AG10803 (cell line): ENCODE measurements around the gene ESF1.

Source experiments
- DNase-seq: peaks from one replicate; pipeline ENCODE4 v3.0.0; 2010; ENCODE audit warnings: low read depth
- H3K4me3 ChIP-seq: 2 replicates; pipeline ENCODE4 v1.5.1; 2011; ENCODE audit warnings: mild to moderate bottlenecking, low read length, control low read depth
- CTCF ChIP-seq: conservative IDR thresholded peaks from 2 replicates; pipeline ENCODE4 v1.5.1; 2011; ENCODE audit warnings: mild to moderate bottlenecking, low read length, control low read depth, inconsistent platforms

Gene ESF1

DNA sequence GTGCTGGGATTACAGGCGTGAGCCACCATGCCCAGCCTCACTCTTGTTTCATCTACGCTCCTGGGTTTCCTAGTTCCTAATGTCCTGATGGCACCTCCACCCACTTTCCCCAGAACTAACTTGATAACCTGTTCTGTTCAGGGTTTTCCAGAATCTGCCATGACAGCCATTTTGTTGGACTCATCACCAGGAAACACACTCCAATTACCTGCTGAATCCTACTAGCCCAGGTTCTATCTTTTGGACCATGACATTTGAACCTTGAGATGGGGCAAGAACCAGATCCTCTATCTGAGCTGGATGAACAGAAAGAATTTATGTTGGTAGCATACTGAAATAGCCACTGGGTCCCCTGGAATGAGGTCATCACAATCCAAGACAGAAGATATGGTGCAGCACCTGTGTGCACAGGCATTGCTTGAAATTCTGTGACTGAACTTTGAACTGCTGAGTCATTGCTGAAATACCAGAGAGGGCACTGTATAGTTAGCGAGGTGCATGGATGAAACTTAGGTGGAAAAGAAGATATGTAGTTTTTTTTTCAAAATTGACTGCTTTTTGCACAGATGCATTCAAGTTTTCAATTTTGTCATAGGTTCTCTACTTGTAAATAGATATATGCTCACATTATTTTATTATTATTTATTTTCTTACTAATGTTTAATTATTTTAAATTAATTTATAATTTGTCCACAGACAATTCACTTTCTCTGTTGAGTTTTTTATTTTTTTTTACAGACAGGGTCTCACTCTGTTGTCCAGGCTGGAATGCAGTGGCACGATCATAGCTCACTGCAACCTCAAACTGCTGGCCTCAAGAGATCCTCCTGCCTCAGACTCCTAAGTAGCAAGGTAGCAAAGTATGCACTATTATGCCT, 103.2 kb downstream of the ESF1 start:
- H3K4me3 ChIP-seq = no peak overlapping the region
- TF ChIP-seq CTCF = no peak
- DNase-seq = no peak

- DNase-seq = no peak
- H3K4me3 ChIP-seq = no peak overlapping the region
- no peak for TF ChIP-seq CTCF
These were observed 105.8 kb downstream of the ESF1 start for GRCh38 chr20:13678944-13679343.

- no peak overlapping the region for H3K4me3 ChIP-seq
- DNase-seq = no peak
- TF ChIP-seq CTCF = no peak
These were observed 107.5 kb downstream of the ESF1 start for GRCh38 chr20:13677241-13677640.

GRCh38 chr20:13676682-13677081, 108.0 kb downstream of the ESF1 start:
- H3K4me3 ChIP-seq = no peak overlapping the region
- TF ChIP-seq CTCF = no peak
- no peak for DNase-seq

DNA sequence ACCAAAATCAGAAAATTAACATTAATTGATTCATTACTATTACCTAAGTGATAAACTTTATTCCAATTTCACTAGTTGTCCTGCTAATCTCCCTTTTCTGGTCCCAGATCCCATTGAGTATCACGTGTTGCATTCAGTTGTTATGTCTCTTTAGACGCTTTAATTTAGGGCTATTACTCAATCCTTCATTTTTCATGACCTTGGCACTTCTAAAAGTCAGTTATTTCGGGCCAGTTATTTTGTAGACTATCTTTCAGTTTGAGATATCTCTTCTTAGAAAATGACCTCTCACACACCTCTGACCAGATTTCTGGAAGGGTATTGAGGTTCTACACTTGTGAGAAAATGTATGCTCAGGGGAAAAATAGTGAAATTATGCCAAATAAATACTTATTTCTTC, 112.0 kb downstream of the ESF1 start:
- TF ChIP-seq CTCF = no peak
- DNase-seq = no peak
- no peak overlapping the region for H3K4me3 ChIP-seq

GRCh38 chr20:13671916-13672378, 112.8 kb downstream of the ESF1 start:
- peak; percentile 67 for DNase-seq
- no peak for TF ChIP-seq CTCF
- H3K4me3 ChIP-seq = no peak overlapping the region

DNA sequence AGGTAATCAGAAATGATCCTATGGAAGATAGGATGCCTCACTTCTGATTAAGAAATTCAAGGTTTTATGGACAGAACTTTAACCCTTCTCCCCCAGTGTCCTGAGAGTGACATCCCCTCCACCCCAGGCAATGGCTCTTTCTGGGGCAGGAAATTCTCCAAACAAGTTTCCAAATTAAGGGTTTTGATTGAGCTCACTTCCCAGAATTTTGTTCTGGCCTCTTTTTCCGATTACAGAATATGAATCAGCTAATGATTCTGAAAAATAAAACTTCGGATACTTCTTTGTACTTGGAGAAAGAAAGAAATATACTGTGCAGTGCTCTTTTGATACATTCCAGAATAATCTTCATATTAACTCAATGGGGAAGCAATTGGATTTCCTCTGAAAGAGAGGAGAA, 113.2 kb downstream of the ESF1 start:
- no peak for TF ChIP-seq CTCF
- H3K4me3 ChIP-seq = no peak overlapping the region

More for the DNA sequence above, 113.2 kb downstream of the ESF1 start:
- DNase-seq = no peak
